Measurements from ENCODE around the gene RFX7. TPM values are rescaled to one million over a fixed set of nuclear protein-coding genes. Genes with fewer than 3 reads are reported as not detected.

The RFX7 gene
- total RNA-seq (2021), result 34.1 and 34.4 TPM in 2 replicates
- Bru-seq, nascent RNA, result percentile 92 among the genes with signal in this experiment
- BruChase-seq, experiment 1, labeled RNA remaining after a 2-hour chase, result percentile 87 among the genes with signal in this experiment
- BruChase-seq, experiment 2, labeled RNA remaining after a 6-hour chase, result percentile 73 among the genes with signal in this experiment
- long read RNA-seq, partial matches to known transcripts, result 0 of 13 reads
- long read RNA-seq, other reads (novel, unspliced or antisense), result 13 of 13 reads

DNA sequence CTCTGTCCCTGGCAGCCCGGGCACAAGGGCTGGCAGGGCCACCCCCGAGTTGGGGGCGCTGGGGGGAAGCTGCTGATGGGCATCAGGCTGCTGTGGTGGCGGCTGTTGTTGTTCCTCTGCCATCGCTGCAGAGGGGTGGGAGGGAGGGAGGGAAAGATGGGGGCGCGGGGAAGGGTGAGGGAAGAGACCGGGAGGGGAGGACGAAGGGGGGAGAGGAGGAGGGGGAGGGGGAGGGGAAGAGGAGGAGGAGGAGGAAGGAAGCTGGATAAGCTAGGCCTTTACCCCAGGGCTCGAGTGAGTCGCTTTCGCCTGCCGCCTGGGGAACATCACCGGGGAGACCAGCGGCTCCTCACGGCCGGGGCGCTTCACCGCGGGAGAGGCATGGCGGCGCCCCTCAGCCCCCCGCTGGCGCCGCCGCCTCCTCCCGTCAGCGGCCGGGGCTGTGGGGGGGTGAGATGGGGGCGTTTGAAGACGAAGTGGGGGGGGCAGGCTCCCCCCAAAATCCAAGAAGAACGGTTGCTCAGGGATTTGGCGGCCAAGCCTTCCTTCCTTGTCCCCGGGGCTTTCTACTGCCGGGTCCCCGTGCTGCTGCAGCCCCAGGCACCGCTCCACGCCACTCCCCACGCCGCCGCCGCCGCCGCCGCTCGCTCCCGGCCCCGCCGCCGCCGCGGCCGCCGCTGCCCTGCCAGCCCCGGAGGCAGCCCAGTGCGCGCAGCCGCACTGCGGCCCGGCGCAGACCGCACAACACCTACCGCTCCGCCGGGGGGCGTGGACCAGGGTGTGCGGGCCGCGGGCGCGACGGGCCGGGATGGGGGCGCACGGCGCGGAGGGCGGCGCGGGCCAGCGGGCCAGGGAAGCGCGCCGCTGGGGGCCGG lies at the start of gene RFX7:
Gene RFX7 (minus strand): TSS at position 717 of the 875 bp plus-strand sequence. CDS start 594 bp downstream, at position 123.
- CTCF ChIA-PET, result interaction anchor here (0.6 kb wide), 1 partner anchor 475 kb away, joined by 4 read pairs; no protein-coding TSS in a partner anchor
- peaks cover 29% of the 10 kb centered on the region for H3K4me1 ChIP-seq (ENCODE audit: insufficient read depth, low read length, poor library complexity, severe bottlenecking)
- H3K27me3 ChIP-seq (replicated peaks; ENCODE audit: insufficient read depth, low read depth, low read length, poor library complexity), result no peaks in the 10 kb centered on the region
- no peak for TF ChIP-seq EZH2 (IDR thresholded peaks at IDR 0.05; ENCODE audit: borderline replicate concordance, low read depth, low read length, poor library complexity, severe bottlenecking)
- TF ChIP-seq, protein P1, sequence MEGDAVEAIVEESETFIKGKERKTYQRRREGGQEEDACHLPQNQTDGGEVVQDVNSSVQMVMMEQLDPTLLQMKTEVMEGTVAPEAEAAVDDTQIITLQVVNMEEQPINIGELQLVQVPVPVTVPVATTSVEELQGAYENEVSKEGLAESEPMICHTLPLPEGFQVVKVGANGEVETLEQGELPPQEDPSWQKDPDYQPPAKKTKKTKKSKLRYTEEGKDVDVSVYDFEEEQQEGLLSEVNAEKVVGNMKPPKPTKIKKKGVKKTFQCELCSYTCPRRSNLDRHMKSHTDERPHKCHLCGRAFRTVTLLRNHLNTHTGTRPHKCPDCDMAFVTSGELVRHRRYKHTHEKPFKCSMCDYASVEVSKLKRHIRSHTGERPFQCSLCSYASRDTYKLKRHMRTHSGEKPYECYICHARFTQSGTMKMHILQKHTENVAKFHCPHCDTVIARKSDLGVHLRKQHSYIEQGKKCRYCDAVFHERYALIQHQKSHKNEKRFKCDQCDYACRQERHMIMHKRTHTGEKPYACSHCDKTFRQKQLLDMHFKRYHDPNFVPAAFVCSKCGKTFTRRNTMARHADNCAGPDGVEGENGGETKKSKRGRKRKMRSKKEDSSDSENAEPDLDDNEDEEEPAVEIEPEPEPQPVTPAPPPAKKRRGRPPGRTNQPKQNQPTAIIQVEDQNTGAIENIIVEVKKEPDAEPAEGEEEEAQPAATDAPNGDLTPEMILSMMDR (conservative IDR thresholded peaks at IDR 0.05; ENCODE audit: low read depth, low read length), result no peak
- no peaks in the 10 kb centered on the region for H3K36me3 ChIP-seq (ENCODE audit: insufficient read depth, low read length, poor library complexity, severe bottlenecking)
- H3K9me3 ChIP-seq (ENCODE audit: low read depth, low read length, poor library complexity, severe bottlenecking), result no peaks in the 10 kb centered on the region
- no TSS peak for BruUV-seq (replicated peaks)
- POLR2A ChIA-PET (ENCODE audit: low non-redundant PET), result interaction anchor here (0.6 to 0.7 kb wide), 2 partner anchors 52 to 221 kb away, joined by 3 to 5 read pairs; partner anchors contain the start of gene MNS1
- peak within 1 kb of the TSS; percentile 76 for H3K4me3 ChIP-seq (ENCODE audit: low read depth, low read length, poor library complexity, severe bottlenecking)
- H3K27ac ChIP-seq (ENCODE audit: low read depth, low read length, poor library complexity, severe bottlenecking), result peak within 1 kb of the TSS; percentile 81
- intact Hi-C loops (cut with micrococcal nuclease; ENCODE audit: unreplicated experiment), result loop anchor here (5.0 to 10.0 kb wide), 2 partner anchors 121 to 251 kb away; partner anchors contain the start of genes NEDD4 and TEX9
- DNase-seq (ENCODE audit: low spot score), result peak; percentile 92

- no peaks in the 10 kb centered on the region for H3K27me3 ChIP-seq (replicated peaks; ENCODE audit: insufficient read depth, low read depth, low read length, poor library complexity)
- BruUV-seq (replicated peaks), result no TSS peak
- CTCF ChIA-PET, result no interaction called here
Observed at GRCh38 chr15:56292546-56293316, 49.1 kb upstream of the RFX7 start.

More at GRCh38 chr15:56292546-56293316, 49.1 kb upstream of the RFX7 start:
- intact Hi-C loops (cut with micrococcal nuclease; ENCODE audit: unreplicated experiment), result no loop called here
- POLR2A ChIA-PET (ENCODE audit: low non-redundant PET), result interaction anchor here (0.6 kb wide), 1 partner anchor 8 kb away, joined by 4 read pairs; no protein-coding TSS in a partner anchor
- H3K9me3 ChIP-seq (ENCODE audit: low read depth, low read length, poor library complexity, severe bottlenecking), result no peaks in the 10 kb centered on the region
- DNase-seq (ENCODE audit: low spot score), result no peak
- no peaks in the 10 kb centered on the region for H3K36me3 ChIP-seq (ENCODE audit: insufficient read depth, low read length, poor library complexity, severe bottlenecking)
- H3K4me3 ChIP-seq (ENCODE audit: low read depth, low read length, poor library complexity, severe bottlenecking), result no peak overlapping the region
- TF ChIP-seq EZH2 (IDR thresholded peaks at IDR 0.05; ENCODE audit: borderline replicate concordance, low read depth, low read length, poor library complexity, severe bottlenecking), result no peak
- TF ChIP-seq, protein P1 (conservative IDR thresholded peaks at IDR 0.05; ENCODE audit: low read depth, low read length), result no peak
- no peaks in the 10 kb centered on the region for H3K4me1 ChIP-seq (ENCODE audit: insufficient read depth, low read length, poor library complexity, severe bottlenecking)
- no peak overlapping the region for H3K27ac ChIP-seq (ENCODE audit: low read depth, low read length, poor library complexity, severe bottlenecking)
